GM12873 (cell line): ENCODE results near the gene ITSN1.

Experiments
- CTCF ChIP-seq: IDR thresholded peaks from 2 replicates; pipeline ENCODE4 v1.5.1; 2012; ENCODE audit warnings: low read depth, mild to moderate bottlenecking, moderate library complexity, low read length, control low read depth; ENCODE audit not compliant: insufficient read depth; ENCODE audit errors: missing control alignments

Gene ITSN1

GRCh38 chr21:33948951-33949444 is 306.7 kb downstream of the ITSN1 start:
- TF ChIP-seq CTCF, result no peak
